ENCODE measurements around the gene CDH5.

Gene CDH5

GRCh38 chr16:66391726-66392670 lies 25.5 kb downstream of the CDH5 start:
- no peak for DNase-seq (ENCODE audit: low read depth)
- TF ChIP-seq CTCF (IDR thresholded peaks at IDR 0.05; ENCODE audit: low read depth, low read length, missing control alignments): no peak

GRCh38 chr16:66395806-66396555 lies 29.5 kb downstream of the CDH5 start:
- TF ChIP-seq CTCF (IDR thresholded peaks at IDR 0.05; ENCODE audit: low read depth, low read length, missing control alignments): no peak
- DNase-seq (ENCODE audit: low read depth): no peak

More at GRCh38 chr16:66391726-66392670, 25.5 kb downstream of the CDH5 start:
- H3K4me3 ChIP-seq (ENCODE audit: low read depth, low read length): no peak overlapping the region

GRCh38 chr16:66397736-66398433 lies 31.4 kb downstream of the CDH5 start:
- TF ChIP-seq CTCF (IDR thresholded peaks at IDR 0.05; ENCODE audit: low read depth, low read length, missing control alignments): no peak

More at GRCh38 chr16:66395806-66396555, 29.5 kb downstream of the CDH5 start:
- H3K4me3 ChIP-seq (ENCODE audit: low read depth, low read length): no peak overlapping the region

GRCh38 chr16:66399031-66399430 lies 32.5 kb downstream of the CDH5 start:
- no peak for TF ChIP-seq CTCF (IDR thresholded peaks at IDR 0.05; ENCODE audit: low read depth, low read length, missing control alignments)
- no peak overlapping the region for H3K4me3 ChIP-seq (ENCODE audit: low read depth, low read length)
- DNase-seq (ENCODE audit: low read depth): no peak

More at GRCh38 chr16:66397736-66398433, 31.4 kb downstream of the CDH5 start:
- H3K4me3 ChIP-seq (ENCODE audit: low read depth, low read length): no peak overlapping the region
- no peak for DNase-seq (ENCODE audit: low read depth)

- no peak overlapping the region for H3K4me3 ChIP-seq (ENCODE audit: low read depth, low read length)
- no peak for TF ChIP-seq CTCF (IDR thresholded peaks at IDR 0.05; ENCODE audit: low read depth, low read length, missing control alignments)
- no peak for DNase-seq (ENCODE audit: low read depth)
These were observed 33.4 kb downstream of the CDH5 start for GRCh38 chr16:66399930-66400329.

GRCh38 chr16:66400503-66401380 lies 34.3 kb downstream of the CDH5 start:
- no peak for DNase-seq (ENCODE audit: low read depth)
- H3K4me3 ChIP-seq (ENCODE audit: low read depth, low read length): no peak overlapping the region
- TF ChIP-seq CTCF (IDR thresholded peaks at IDR 0.05; ENCODE audit: low read depth, low read length, missing control alignments): no peak

Data from GM12864 (cell line).